Measurements from ENCODE around the gene SVEP1.
"Not testable (repeated sequence)": the region's sequence is repeated elsewhere in the genome, so short reads cannot be mapped to it uniquely, and the experiment has no call there.

The SVEP1 gene

GRCh38 chr9:110443866-110444220 is 135.7 kb downstream of the SVEP1 start:
- DNase-seq (ENCODE audit: low read depth) = no peak

- no peak for DNase-seq (ENCODE audit: low read depth)
These were observed 136.2 kb downstream of the SVEP1 start for GRCh38 chr9:110443146-110443865.

- DNase-seq (ENCODE audit: low read depth) = no peak
These were observed 138.7 kb downstream of the SVEP1 start for GRCh38 chr9:110440796-110441195.

GRCh38 chr9:110440172-110440571 is 139.4 kb downstream of the SVEP1 start:
- no peak for DNase-seq (ENCODE audit: low read depth)

GRCh38 chr9:110432253-110432652 is 147.3 kb downstream of the SVEP1 start:
- DNase-seq (ENCODE audit: low read depth) = no peak

- no peak for DNase-seq (ENCODE audit: low read depth)
These were observed 150.1 kb downstream of the SVEP1 start for GRCh38 chr9:110429453-110429852.

GRCh38 chr9:110427497-110428104 is 151.9 kb downstream of the SVEP1 start:
- no peak for DNase-seq (ENCODE audit: low read depth)

GRCh38 chr9:110426052-110426709 is 153.4 kb downstream of the SVEP1 start:
- no peak for DNase-seq (ENCODE audit: low read depth)

GRCh38 chr9:110414471-110414870 is 165.1 kb downstream of the SVEP1 start:
- DNase-seq (ENCODE audit: low read depth) = no peak

- DNase-seq (ENCODE audit: low read depth) = no peak
These were observed 168.6 kb downstream of the SVEP1 start for GRCh38 chr9:110410961-110411360.

GRCh38 chr9:110408598-110408997 is 170.9 kb downstream of the SVEP1 start:
- no peak for DNase-seq (ENCODE audit: low read depth)

GRCh38 chr9:110405858-110406443 is 173.6 kb downstream of the SVEP1 start:
- no peak for DNase-seq (ENCODE audit: low read depth)

GRCh38 chr9:110404473-110404872 is 175.1 kb downstream of the SVEP1 start:
- no peak for DNase-seq (ENCODE audit: low read depth)

- no peak for DNase-seq (ENCODE audit: low read depth)
These were observed 179.6 kb downstream of the SVEP1 start for GRCh38 chr9:110399983-110400382.

- DNase-seq (ENCODE audit: low read depth) = not testable (repeated sequence)
These were observed 180.5 kb downstream of the SVEP1 start for GRCh38 chr9:110398992-110399391.

- DNase-seq (ENCODE audit: low read depth) = no peak
These were observed 187.6 kb downstream of the SVEP1 start for GRCh38 chr9:110391826-110392485.

- DNase-seq (ENCODE audit: low read depth) = no peak
These were observed 190.3 kb downstream of the SVEP1 start for GRCh38 chr9:110389148-110389750.

GRCh38 chr9:110383491-110383890 is 196.1 kb downstream of the SVEP1 start:
- no peak for DNase-seq (ENCODE audit: low read depth)

GRCh38 chr9:110382731-110383130 is 196.8 kb downstream of the SVEP1 start:
- DNase-seq (ENCODE audit: low read depth) = no peak

GRCh38 chr9:110371411-110372007 is 208.0 kb downstream of the SVEP1 start:
- DNase-seq (ENCODE audit: low read depth) = no peak

- no peak for DNase-seq (ENCODE audit: low read depth)
These were observed 209.2 kb downstream of the SVEP1 start for GRCh38 chr9:110370315-110370714.

- no peak for DNase-seq (ENCODE audit: low read depth)
These were observed 215.1 kb downstream of the SVEP1 start for GRCh38 chr9:110364451-110364850.

Measured in stimulated activated CD4-positive, alpha-beta T cell treated with anti-CD3 and anti-CD28 coated beads, Interleukin-2, amount 100 ng/mL, for 4 hours (primary cell).